ENCODE results near the gene SETD2. TPM values are rescaled to one million over a fixed set of nuclear protein-coding genes. Genes with fewer than 3 reads are reported as not detected.
A peak's percentile ranks its signal among the peaks of the same experiment; 100 is the strongest.

The SETD2 gene
- total RNA-seq, 1 experiment from 2014 or later = 38.0 TPM

GRCh38 chr3:47163169-47164006 is 525 bp downstream of the SETD2 start:
- H3K4me1 Mint-ChIP-seq (ENCODE audit: insufficient read depth, unreplicated experiment) = peaks cover 31% of the 10 kb centered on the region
- intact Hi-C loops (cut with micrococcal nuclease) = loop anchor here (1.0 to 10.0 kb wide), 3 partner anchors 121 to 251 kb away; partner anchors contain the start of genes KIF9 and KLHL18
- peaks cover 6% of the 10 kb centered on the region for H3K36me3 Mint-ChIP-seq (ENCODE audit: insufficient read depth, unreplicated experiment)
- DNase-seq (ENCODE audit: unreplicated experiment) = peak; percentile 47
- H3K27me3 Mint-ChIP-seq (ENCODE audit: insufficient read depth, unreplicated experiment) = no peaks in the 10 kb centered on the region
- BruUV-seq (replicated peaks) = no TSS peak
- ChIA-PET POLR2A (interaction anchor here (0.9 to 3.8 kb wide), 19 partner anchors 11 to 470 kb away, joined by 3 to 29 read pairs (median 5); partner anchors contain the start of genes ALS2CL, KIF9, KLHL18 and PTPN23), CTCF (interaction anchor here (0.9 to 1.4 kb wide), 6 partner anchors 16 to 227 kb away, joined by 3 read pairs; no protein-coding TSS in a partner anchor)
- peak overlapping the region; percentile 81 for H3K4me3 Mint-ChIP-seq (ENCODE audit: unreplicated experiment)
- peak overlapping the region; percentile 87 for H3K27ac Mint-ChIP-seq (ENCODE audit: low read depth, unreplicated experiment)
- no peaks in the 10 kb centered on the region for H3K9me3 Mint-ChIP-seq (ENCODE audit: unreplicated experiment)
- TF ChIP-seq CTCF (IDR thresholded peaks at IDR 0.05; ENCODE audit: unreplicated experiment) = no peak

- Mint-ChIP-seq H3K36me3 (ENCODE audit: insufficient read depth, unreplicated experiment) (peaks cover 6% of the 10 kb centered on the region), H3K9me3 (ENCODE audit: unreplicated experiment) (no peaks in the 10 kb centered on the region), H3K27ac (ENCODE audit: low read depth, unreplicated experiment) (peak overlapping the region; percentile 87), H3K4me1 (ENCODE audit: insufficient read depth, unreplicated experiment) (peaks cover 31% of the 10 kb centered on the region), H3K4me3 (ENCODE audit: unreplicated experiment) (peak overlapping the region; percentile 81), H3K27me3 (ENCODE audit: insufficient read depth, unreplicated experiment) (no peaks in the 10 kb centered on the region)
- BruUV-seq (replicated peaks) = TSS peak; percentile 49
- peak; percentile 20 for DNase-seq (ENCODE audit: unreplicated experiment)
- no peak for TF ChIP-seq CTCF (IDR thresholded peaks at IDR 0.05; ENCODE audit: unreplicated experiment)
- ChIA-PET CTCF (interaction anchor here (0.7 to 1.2 kb wide), 2 partner anchors 23 to 139 kb away, joined by 3 read pairs; no protein-coding TSS in a partner anchor), POLR2A (interaction anchor here (1.0 to 3.8 kb wide), 7 partner anchors 10 to 218 kb away, joined by 3 to 29 read pairs (median 6); partner anchors contain the start of genes KIF9, KLHL18 and PTPN23)
- intact Hi-C loops (cut with micrococcal nuclease) = loop anchor here (5.0 to 10.0 kb wide), 2 partner anchors 122 to 250 kb away; partner anchors contain the start of genes KIF9 and KLHL18
Observed at GRCh38 chr3:47162697-47163168, 1.2 kb downstream of the SETD2 start.

DNA sequence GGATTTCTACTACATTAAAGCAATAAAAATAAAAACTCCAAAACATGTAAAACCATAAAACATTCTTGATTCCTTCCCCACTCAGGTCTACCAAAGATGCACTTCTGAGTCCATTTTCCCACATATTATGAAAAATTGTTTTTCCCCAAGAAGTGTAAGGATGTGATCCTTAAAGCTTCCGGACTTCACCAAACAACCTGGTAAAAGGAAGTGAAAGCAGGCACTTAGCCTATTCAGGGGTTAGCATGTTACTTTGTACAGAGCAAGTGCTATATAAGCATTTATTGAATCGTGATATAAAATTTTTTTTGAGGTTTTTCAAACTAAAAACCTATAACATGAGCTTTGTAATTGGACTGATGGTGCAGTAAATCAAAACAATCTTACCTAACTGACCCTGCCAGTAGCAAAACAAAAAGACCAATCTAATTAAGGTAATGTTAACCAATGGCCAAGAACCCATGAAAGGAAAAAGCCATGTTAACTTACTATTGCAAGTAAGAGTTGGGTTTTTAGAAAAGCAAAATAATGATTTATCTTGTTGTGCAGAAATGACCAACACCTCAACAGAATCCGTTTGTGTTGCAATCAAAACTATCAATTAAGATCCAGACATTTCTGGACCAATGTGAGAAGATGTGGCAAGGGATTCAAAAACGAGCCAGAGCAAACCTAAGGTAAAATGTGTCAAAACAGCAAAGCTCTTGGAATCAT is 1.8 kb downstream of the SETD2 start:
- H3K27me3 Mint-ChIP-seq (ENCODE audit: insufficient read depth, unreplicated experiment) = no peaks in the 10 kb centered on the region
- peak overlapping the region; percentile 87 for H3K27ac Mint-ChIP-seq (ENCODE audit: low read depth, unreplicated experiment)
- H3K9me3 Mint-ChIP-seq (ENCODE audit: unreplicated experiment) = no peaks in the 10 kb centered on the region
- no TSS peak for BruUV-seq (replicated peaks)
- H3K4me1 Mint-ChIP-seq (ENCODE audit: insufficient read depth, unreplicated experiment) = peaks cover 31% of the 10 kb centered on the region
- CTCF ChIA-PET = interaction anchor here (0.7 kb wide), 1 partner anchor 139 kb away, joined by 3 read pairs; no protein-coding TSS in a partner anchor
- TF ChIP-seq CTCF (IDR thresholded peaks at IDR 0.05; ENCODE audit: unreplicated experiment) = no peak
- intact Hi-C loops (cut with micrococcal nuclease) = loop anchor here (5.0 to 10.0 kb wide), 2 partner anchors 123 to 250 kb away; partner anchors contain the start of genes KIF9 and KLHL18
- peak overlapping the region; percentile 81 for H3K4me3 Mint-ChIP-seq (ENCODE audit: unreplicated experiment)
- POLR2A ChIA-PET = interaction anchor here (0.7 to 3.8 kb wide), 6 partner anchors 9 to 430 kb away, joined by 3 to 29 read pairs (median 4); partner anchors contain the start of genes KIF9, KLHL18 and PTPN23
- H3K36me3 Mint-ChIP-seq (ENCODE audit: insufficient read depth, unreplicated experiment) = peaks cover 6% of the 10 kb centered on the region
- peak; percentile 1 for DNase-seq (ENCODE audit: unreplicated experiment)
